ENCODE data around the gene GLUL. TPM values are rescaled to one million over a fixed set of nuclear protein-coding genes. Genes with fewer than 3 reads are reported as not detected.

Gene GLUL
- total RNA-seq, 1 experiment from 2014 or later = 165 TPM

- ChIA-PET CTCF (no interaction called here), POLR2A (no interaction called here), RAD21 (ENCODE audit: low non-redundant PET in 1 of 2, low total read pairs in 2 of 2, uncharacterized antibody in 2 of 2, unreplicated experiment in 2 of 2) (no interaction called here)
- Histone ChIP-seq H3K27ac (ENCODE audit: low read depth, low read length) (no peak overlapping the region), H2AFZ (ENCODE audit: low read depth, low read length, poor library complexity, severe bottlenecking) (no peak overlapping the region), H3K79me2 (ENCODE audit: insufficient read depth, low read length) (no peaks in the 10 kb centered on the region), H3K36me3 (ENCODE audit: control insufficient read depth in 1 of 2, insufficient read depth in 2 of 2, low read length in 2 of 2) (no peaks in the 10 kb centered on the region), H3K4me2 (ENCODE audit: low read length) (no peak overlapping the region), H3K4me1 (ENCODE audit: control insufficient read depth in 1 of 2, insufficient read depth in 2 of 2, low read length in 2 of 2) (no peaks in the 10 kb centered on the region), H3K4me3 (replicated peaks in 1 of 2; ENCODE audit: low read depth in 1 of 2, low read length in 2 of 2) (no peak overlapping the region), H3K9me3 (ENCODE audit: control insufficient read depth in 1 of 2, insufficient read depth in 1 of 2, low read depth in 1 of 2, low read length in 2 of 2) (no peaks in the 10 kb centered on the region), H3K27me3 (ENCODE audit: insufficient read depth, low read length) (no peaks in the 10 kb centered on the region), H3K9ac (ENCODE audit: low read length) (no peak overlapping the region), H3K9me2 (ENCODE audit: insufficient read depth) (no peaks in the 10 kb centered on the region), H4K20me1 (ENCODE audit: insufficient read depth) (no peaks in the 10 kb centered on the region)
- ATAC-seq (no peak), DNase-seq (ENCODE audit: low read depth, low spot score) (no peak)
- intact Hi-C loops (cut with micrococcal nuclease) = no loop called here
- no TSS peak for BruUV-seq (replicated peaks)
- TF ChIP-seq ZFX (IDR thresholded peaks at IDR 0.05) (no peak), FOSL1 (IDR thresholded peaks at IDR 0.05; ENCODE audit: low read depth) (no peak), CTCF (IDR thresholded peaks at IDR 0.05 in 2 of 3, conservative IDR thresholded peaks at IDR 0.05 in 1 of 3; ENCODE audit: borderline replicate concordance in 1 of 3, insufficient read depth in 1 of 3, low read depth in 2 of 3, low read length in 2 of 3) (no peak), EGR1 (IDR thresholded peaks at IDR 0.05; ENCODE audit: low read depth) (no peak), SRF (IDR thresholded peaks at IDR 0.05; ENCODE audit: low read depth) (no peak), EZH2 (IDR thresholded peaks at IDR 0.05) (no peak), RAD21 (IDR thresholded peaks at IDR 0.05; ENCODE audit: low read depth) (no peak), REST (IDR thresholded peaks at IDR 0.05; ENCODE audit: low read depth) (no peak), EZH2phosphoT487 (IDR thresholded peaks at IDR 0.05; ENCODE audit: borderline replicate concordance) (no peak), ZNF274 (IDR thresholded peaks at IDR 0.05; ENCODE audit: low read depth, low read length) (no peak), CBX3 (IDR thresholded peaks at IDR 0.05; ENCODE audit: low read depth) (no peak), SP1 (IDR thresholded peaks at IDR 0.05; ENCODE audit: low read depth) (no peak), POLR2AphosphoS5 (IDR thresholded peaks at IDR 0.05; ENCODE audit: low read depth, low read length) (no peak), MAX (IDR thresholded peaks at IDR 0.05) (no peak), JUND (IDR thresholded peaks at IDR 0.05) (no peak)
- TF ChIP-seq, protein P1, sequence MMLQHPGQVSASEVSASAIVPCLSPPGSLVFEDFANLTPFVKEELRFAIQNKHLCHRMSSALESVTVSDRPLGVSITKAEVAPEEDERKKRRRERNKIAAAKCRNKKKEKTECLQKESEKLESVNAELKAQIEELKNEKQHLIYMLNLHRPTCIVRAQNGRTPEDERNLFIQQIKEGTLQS (IDR thresholded peaks at IDR 0.05) = no peak
Measured at GRCh38 chr1:182415789-182416188, 24.2 kb upstream of the GLUL start.
